Mammary epithelial cell (primary cell): ENCODE data around the gene RTN4RL1.

Experiments
- EZH2 ChIP-seq: IDR thresholded peaks from 2 replicates; pipeline ENCODE4 v1.6.1; 2012; ENCODE audit warnings: low read length, inconsistent platforms, borderline replicate concordance
- TF ChIP-seq, protein P1 (sequence below), 2 donors: IDR thresholded peaks in 1 of 2; conservative IDR thresholded peaks in 1 of 2; 2 replicates each; pipeline ENCODE4 v1.5.1; 2011 to 2012; ENCODE audit warnings: inconsistent platforms in 2 of 2, low read length in 2 of 2, mild to moderate bottlenecking in 2 of 2, control low read depth in 1 of 2, low read depth in 1 of 2; ENCODE audit not compliant: insufficient read depth in 1 of 2; ENCODE audit errors: extremely low read depth in 1 of 2

GRCh38 chr17:2041561-2042389, 16.6 kb upstream of the RTN4RL1 start, which contains the start of gene OVCA2:
- TF ChIP-seq, protein P1, sequence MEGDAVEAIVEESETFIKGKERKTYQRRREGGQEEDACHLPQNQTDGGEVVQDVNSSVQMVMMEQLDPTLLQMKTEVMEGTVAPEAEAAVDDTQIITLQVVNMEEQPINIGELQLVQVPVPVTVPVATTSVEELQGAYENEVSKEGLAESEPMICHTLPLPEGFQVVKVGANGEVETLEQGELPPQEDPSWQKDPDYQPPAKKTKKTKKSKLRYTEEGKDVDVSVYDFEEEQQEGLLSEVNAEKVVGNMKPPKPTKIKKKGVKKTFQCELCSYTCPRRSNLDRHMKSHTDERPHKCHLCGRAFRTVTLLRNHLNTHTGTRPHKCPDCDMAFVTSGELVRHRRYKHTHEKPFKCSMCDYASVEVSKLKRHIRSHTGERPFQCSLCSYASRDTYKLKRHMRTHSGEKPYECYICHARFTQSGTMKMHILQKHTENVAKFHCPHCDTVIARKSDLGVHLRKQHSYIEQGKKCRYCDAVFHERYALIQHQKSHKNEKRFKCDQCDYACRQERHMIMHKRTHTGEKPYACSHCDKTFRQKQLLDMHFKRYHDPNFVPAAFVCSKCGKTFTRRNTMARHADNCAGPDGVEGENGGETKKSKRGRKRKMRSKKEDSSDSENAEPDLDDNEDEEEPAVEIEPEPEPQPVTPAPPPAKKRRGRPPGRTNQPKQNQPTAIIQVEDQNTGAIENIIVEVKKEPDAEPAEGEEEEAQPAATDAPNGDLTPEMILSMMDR (conservative IDR thresholded peaks at IDR 0.05 in 1 of 2, IDR thresholded peaks at IDR 0.05 in 1 of 2; ENCODE audit: extremely low read depth in 1 of 2, insufficient read depth in 1 of 2, low read depth in 1 of 2, low read length in 2 of 2): peak; percentile 12 to 51
- TF ChIP-seq EZH2: no peak
